T47D (cell line): ENCODE results near the gene CREB5.

ENCODE experiments used
- DNase-seq, 2 experiments: peaks; one replicate each; pipeline versions ENCODE4 v3.0.0 to v3.0.0-alpha.2; 2011 to 2012; ENCODE audit warnings: low read depth in 1 of 2, low spot score in 1 of 2
- JUND ChIP-seq: IDR thresholded peaks from 2 replicates; pipeline ENCODE4 v1.6.1; 2012; ENCODE audit warnings: low read depth
- in situ Hi-C: cut with HindIII; loops from 2 replicates; pipeline ENCODE4 v1.10.0; 2016; ENCODE audit warnings: low sequenced_read_pairs, low pct_unique_long_range_greater_than_20kb

Gene CREB5

GRCh38 chr7:28661826-28662595 is 249.7 kb downstream of the CREB5 start:
- in situ Hi-C loops, result no loop called here
- TF ChIP-seq JUND, result no peak
- DNase-seq, result no peak

GRCh38 chr7:28666154-28666553 is 253.8 kb downstream of the CREB5 start:
- no peak for TF ChIP-seq JUND
- in situ Hi-C loops, result no loop called here
- DNase-seq, result no peak

GRCh38 chr7:28668085-28668484 is 255.8 kb downstream of the CREB5 start:
- no peak for DNase-seq
- in situ Hi-C loops, result no loop called here
- no peak for TF ChIP-seq JUND

- in situ Hi-C loops, result no loop called here
- no peak for DNase-seq
- TF ChIP-seq JUND, result no peak
Measured at GRCh38 chr7:28669330-28669729, 257.0 kb downstream of the CREB5 start.

- in situ Hi-C loops, result no loop called here
- no peak for TF ChIP-seq JUND
- DNase-seq, result no peak
Measured at GRCh38 chr7:28671526-28671925, 259.2 kb downstream of the CREB5 start.

GRCh38 chr7:28672397-28672797 is 260.1 kb downstream of the CREB5 start:
- DNase-seq, result no peak
- in situ Hi-C loops, result no loop called here
- no peak for TF ChIP-seq JUND

- no peak for TF ChIP-seq JUND
- in situ Hi-C loops, result no loop called here
- DNase-seq, result no peak
Measured at GRCh38 chr7:28674359-28674782, 262.1 kb downstream of the CREB5 start.

GRCh38 chr7:28675429-28675828 is 263.1 kb downstream of the CREB5 start:
- in situ Hi-C loops, result no loop called here
- DNase-seq, result no peak
- TF ChIP-seq JUND, result no peak

GRCh38 chr7:28677668-28678067 is 265.4 kb downstream of the CREB5 start:
- TF ChIP-seq JUND, result no peak
- in situ Hi-C loops, result no loop called here
- DNase-seq, result no peak

GRCh38 chr7:28678431-28678965 is 266.2 kb downstream of the CREB5 start:
- in situ Hi-C loops, result no loop called here
- TF ChIP-seq JUND, result no peak
- no peak for DNase-seq

GRCh38 chr7:28681693-28682310 is 269.5 kb downstream of the CREB5 start:
- in situ Hi-C loops, result no loop called here
- no peak for DNase-seq
- no peak for TF ChIP-seq JUND

- in situ Hi-C loops, result no loop called here
- no peak for TF ChIP-seq JUND
- no peak for DNase-seq
Measured at GRCh38 chr7:28682801-28683200, 270.5 kb downstream of the CREB5 start.

- no peak for TF ChIP-seq JUND
- DNase-seq, result no peak
- in situ Hi-C loops, result no loop called here
Measured at GRCh38 chr7:28684650-28685241, 272.4 kb downstream of the CREB5 start.
